Memory B cell (primary cell): ENCODE measurements around the gene COL11A2.

Experiments
- ATAC-seq: fragments of 150-1000 bp; cut with Tn5 transposase; 2 replicates; pipeline ENCODE4 v1.10.0; 2021; ENCODE audit warnings: low read depth, mild to moderate bottlenecking, moderate library complexity
- DNase-seq, 2 donors: peaks; one replicate each; pipeline ENCODE4 v3.0.0; 2022; ENCODE audit warnings: low spot score in 2 of 2
- H3K27ac Mint-ChIP-seq: one replicate; pipeline ENCODE4 v1.8.0; 2022; ENCODE audit warnings: mild to moderate bottlenecking, moderate library complexity, mixed read lengths
- H3K27me3 Mint-ChIP-seq: one replicate; pipeline ENCODE4 v1.8.0; 2022; ENCODE audit warnings: mixed read lengths
- H3K36me3 Mint-ChIP-seq: one replicate; pipeline ENCODE4 v1.8.0; 2022; ENCODE audit warnings: mild to moderate bottlenecking, mixed read lengths
- H3K4me1 Mint-ChIP-seq: one replicate; pipeline ENCODE4 v1.8.0; 2022; ENCODE audit warnings: mixed read lengths
- H3K4me3 Mint-ChIP-seq: one replicate; pipeline ENCODE4 v1.8.0; 2022; ENCODE audit warnings: mild to moderate bottlenecking, moderate library complexity, mixed read lengths
- H3K9me3 Mint-ChIP-seq: one replicate; pipeline ENCODE4 v1.8.0; 2022; ENCODE audit warnings: mixed read lengths

The COL11A2 gene

DNA sequence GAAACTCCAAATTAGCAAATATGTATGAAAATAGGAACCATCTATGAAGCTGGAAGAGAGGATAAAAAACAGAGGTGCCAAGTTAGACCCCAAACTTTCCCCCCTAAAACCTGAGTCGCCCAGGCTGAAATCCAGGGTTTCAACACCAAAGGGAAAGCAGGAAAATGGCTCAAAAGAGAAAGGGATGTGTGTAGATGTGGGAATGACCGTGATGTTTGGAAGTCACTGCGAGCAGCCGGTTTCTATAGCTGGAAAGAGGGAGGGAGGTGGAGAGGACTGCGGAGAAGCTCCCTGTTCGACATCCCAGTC, 20.5 kb upstream of the COL11A2 start:
- ATAC-seq = no peak
- DNase-seq = no peak
- H3K27me3 Mint-ChIP-seq = peaks cover 23% of the 10 kb centered on the region
- no peaks in the 10 kb centered on the region for H3K9me3 Mint-ChIP-seq
- H3K36me3 Mint-ChIP-seq = peaks cover 21% of the 10 kb centered on the region
- peak overlapping the region; percentile 19 for H3K4me3 Mint-ChIP-seq
- peaks cover 25% of the 10 kb centered on the region for H3K4me1 Mint-ChIP-seq
- no peak overlapping the region for H3K27ac Mint-ChIP-seq

DNA sequence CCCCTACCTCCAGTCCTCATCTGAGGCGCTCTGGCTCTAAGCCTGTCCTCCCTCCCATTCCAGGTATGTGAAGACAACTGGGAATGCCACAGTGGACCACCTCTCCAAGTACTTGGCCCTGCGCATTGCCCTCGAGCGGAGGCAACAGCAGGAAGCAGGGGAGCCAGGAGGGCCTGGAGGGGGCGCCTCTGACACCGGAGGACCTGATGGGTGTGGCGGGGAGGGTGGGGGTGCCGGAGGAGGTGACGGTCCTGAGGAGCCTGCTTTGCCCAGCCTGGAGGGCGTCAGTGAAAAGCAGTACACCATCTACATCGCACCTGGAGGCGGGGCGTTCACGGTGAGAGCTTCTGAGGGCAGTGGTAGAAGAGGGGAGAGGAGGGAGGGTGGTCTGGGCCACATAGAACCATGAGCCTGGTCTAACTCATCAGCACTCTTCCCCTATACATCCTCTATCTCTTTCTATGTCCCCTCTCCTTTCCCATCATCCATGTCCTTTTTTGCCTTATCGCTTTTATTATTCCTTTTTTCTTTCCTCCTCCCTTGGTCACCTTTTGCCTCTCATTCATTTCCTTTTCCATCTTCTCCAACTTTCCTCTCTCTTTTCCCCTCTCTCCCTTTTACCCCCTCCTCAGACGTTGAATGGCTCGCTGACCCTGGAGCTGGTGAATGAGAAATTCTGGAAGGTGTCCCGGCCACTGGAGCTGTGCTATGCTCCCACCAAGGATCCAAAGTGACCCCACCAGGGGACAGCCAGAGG, 19.6 kb upstream of the COL11A2 start:
- Mint-ChIP-seq H3K27me3 (peaks cover 21% of the 10 kb centered on the region), H3K9me3 (no peaks in the 10 kb centered on the region), H3K27ac (no peak overlapping the region), H3K36me3 (peaks cover 21% of the 10 kb centered on the region), H3K4me3 (no peak overlapping the region), H3K4me1 (peaks cover 28% of the 10 kb centered on the region)
- ATAC-seq (no peak), DNase-seq (no peak)

DNA sequence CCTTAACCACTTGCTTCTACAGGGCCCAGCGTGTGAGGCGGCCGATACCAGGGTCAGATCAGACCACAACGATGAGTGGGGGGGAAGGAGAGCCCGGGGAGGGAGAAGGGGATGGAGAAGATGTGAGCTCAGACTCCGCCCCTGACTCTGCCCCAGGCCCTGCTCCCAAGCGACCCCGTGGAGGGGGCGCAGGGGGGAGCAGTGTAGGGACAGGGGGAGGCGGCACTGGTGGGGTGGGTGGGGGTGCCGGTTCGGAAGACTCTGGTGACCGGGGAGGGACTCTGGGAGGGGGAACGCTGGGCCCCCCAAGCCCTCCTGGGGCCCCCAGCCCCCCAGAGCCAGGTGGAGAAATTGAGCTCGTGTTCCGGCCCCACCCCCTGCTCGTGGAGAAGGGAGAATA, 18.9 kb upstream of the COL11A2 start:
- Mint-ChIP-seq H3K4me3 (no peak overlapping the region), H3K4me1 (peaks cover 32% of the 10 kb centered on the region), H3K9me3 (no peaks in the 10 kb centered on the region), H3K36me3 (peaks cover 21% of the 10 kb centered on the region), H3K27ac (no peak overlapping the region), H3K27me3 (peaks cover 21% of the 10 kb centered on the region)
- DNase-seq (no peak), ATAC-seq (no peak)

DNA sequence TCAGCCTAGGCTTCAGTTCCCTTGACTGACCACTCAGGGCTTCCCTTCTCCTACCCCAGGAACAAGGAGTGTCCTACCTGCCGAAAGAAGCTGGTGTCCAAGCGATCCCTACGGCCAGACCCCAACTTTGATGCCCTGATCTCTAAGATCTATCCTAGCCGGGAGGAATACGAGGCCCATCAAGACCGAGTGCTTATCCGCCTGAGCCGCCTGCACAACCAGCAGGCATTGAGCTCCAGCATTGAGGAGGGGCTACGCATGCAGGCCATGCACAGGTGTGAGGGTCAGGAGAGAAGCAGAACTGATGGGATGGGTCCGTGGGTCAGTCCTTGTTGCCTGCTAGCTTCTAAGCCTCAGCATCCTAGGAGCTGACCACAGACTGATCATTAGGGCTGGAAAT, 17.6 kb upstream of the COL11A2 start:
- ATAC-seq (no peak), DNase-seq (no peak)
- Mint-ChIP-seq H3K27ac (no peak overlapping the region), H3K4me1 (peaks cover 38% of the 10 kb centered on the region), H3K36me3 (peaks cover 21% of the 10 kb centered on the region), H3K27me3 (peaks cover 17% of the 10 kb centered on the region), H3K9me3 (no peaks in the 10 kb centered on the region), H3K4me3 (no peak overlapping the region)

DNA sequence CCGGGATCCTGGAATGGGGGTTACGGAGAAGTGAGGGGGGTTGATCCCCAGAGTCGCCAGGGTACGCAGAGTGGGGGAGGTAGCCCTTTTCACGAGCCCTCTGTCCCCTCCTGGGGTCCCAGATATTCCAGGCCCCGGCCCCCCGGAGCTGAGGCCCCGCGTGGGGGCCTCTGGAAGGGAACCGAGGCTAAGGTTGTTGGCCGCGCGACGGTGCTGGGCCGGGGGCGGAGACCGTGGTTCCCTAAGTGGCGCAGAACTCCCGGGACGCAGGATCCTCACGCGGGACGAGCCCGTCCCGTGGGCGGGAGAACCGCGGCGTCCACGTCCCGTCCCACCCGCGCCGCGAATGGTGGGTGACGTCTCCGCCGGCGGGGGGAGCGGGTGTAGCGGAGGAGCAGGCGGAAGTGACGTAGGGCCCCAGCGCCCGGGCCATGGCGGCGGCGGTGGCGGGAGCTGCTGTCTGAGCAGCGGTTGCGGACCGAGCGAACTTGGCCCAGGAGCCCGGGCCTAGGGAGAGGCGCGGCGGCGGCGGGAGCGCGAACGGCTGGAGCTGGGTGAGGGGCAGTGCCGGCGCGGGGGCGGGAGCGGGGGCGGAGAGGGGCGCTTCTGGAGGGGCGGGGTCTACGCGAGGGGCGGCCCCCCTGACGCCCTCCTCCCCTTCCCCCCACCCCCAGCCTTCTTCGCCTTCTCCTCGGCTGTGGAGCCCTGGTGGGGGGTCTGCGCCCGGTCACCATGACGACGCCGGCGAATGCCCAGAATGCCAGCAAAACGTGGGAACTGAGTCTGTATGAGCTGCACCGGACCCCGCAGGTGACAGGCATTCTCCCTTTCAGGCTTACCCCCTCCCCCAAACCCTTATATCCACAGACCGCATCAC, 16.1 kb upstream of the COL11A2 start, which contains the start of gene RING1:
TSS of gene RING1 (plus strand) at position 410 of the 877 bp plus-strand sequence. CDS start at position 733, 323 bp downstream.
- Mint-ChIP-seq H3K36me3 (peaks cover 19% of the 10 kb centered on the region), H3K27me3 (peaks cover 9% of the 10 kb centered on the region), H3K4me1 (peaks cover 35% of the 10 kb centered on the region), H3K27ac (peak within 1 kb of the TSS; percentile 89), H3K9me3 (no peaks in the 10 kb centered on the region), H3K4me3 (peak within 1 kb of the TSS; percentile 88)
- peak; percentile 82 to 92 for DNase-seq
- peak; percentile 74 for ATAC-seq

DNA sequence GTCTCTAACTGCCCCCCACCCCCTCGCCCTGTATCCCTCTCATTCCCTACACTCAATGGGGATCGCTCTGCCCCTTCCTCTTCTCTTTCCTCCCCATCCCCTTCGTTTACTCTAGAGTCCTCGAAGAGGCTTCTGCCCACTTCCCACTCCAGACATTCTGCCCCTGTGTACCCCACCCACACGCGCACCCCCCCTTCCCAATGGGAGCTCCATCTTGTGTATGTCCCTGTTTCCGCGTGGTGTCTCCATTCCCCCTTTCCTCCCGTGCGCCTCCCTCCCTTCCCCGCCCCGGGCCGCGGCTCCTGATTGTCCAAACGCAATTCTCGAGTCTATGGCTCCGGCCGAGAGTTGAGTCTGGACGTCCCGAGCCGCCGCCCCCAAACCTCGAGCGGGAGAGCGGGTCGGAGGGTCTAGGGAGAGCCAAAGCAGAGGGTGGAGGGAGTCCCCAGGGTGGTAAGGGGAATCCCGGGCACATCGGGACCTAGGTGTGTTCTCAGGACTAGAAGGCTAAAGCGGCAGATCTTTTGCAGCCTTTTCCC, 15.4 kb upstream of the COL11A2 start:
- Mint-ChIP-seq H3K9me3 (no peaks in the 10 kb centered on the region), H3K4me1 (peaks cover 29% of the 10 kb centered on the region), H3K4me3 (peak overlapping the region; percentile 88), H3K36me3 (peaks cover 26% of the 10 kb centered on the region), H3K27me3 (peaks cover 4% of the 10 kb centered on the region), H3K27ac (peak overlapping the region; percentile 89)
- ATAC-seq (no peak), DNase-seq (no peak)

DNA sequence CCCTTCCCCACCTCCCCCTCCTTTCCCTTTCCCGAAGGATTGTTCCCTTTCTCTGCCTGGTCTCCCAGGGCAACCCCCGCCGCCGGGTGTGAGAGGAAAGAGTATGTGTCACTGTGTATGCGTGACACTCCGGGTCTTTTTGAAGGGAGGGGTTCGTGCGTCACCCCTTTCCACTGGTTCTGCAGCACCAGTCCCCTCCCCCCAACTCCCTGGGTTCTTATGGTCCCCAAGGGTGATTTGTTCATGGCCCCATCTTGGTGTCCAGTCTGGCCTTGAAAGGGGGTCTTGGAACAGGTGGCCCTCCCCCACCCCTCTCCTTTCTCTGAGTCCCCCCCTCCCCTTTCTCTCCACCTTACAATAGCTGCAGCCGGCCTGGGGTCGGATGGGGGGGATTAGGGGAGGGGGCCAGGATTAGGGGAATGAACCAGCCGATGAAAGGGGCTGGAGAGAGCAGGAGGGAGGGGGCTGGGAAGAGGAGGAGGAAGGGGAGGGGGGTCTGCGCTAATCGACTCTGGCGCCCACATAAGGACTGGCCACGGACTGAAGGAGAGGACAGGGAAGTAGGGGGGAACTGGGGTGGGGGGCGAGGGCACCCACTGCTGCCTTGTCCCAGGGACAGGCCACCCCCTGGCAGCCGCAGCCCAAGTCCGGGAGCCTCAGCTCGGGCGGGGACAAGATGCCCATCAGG, 14.7 kb upstream of the COL11A2 start:
- peaks cover 1% of the 10 kb centered on the region for H3K27me3 Mint-ChIP-seq
- ATAC-seq (no peak), DNase-seq (no peak)
- peak overlapping the region; percentile 89 for H3K27ac Mint-ChIP-seq
- peaks cover 28% of the 10 kb centered on the region for H3K36me3 Mint-ChIP-seq
- peak overlapping the region; percentile 88 for H3K4me3 Mint-ChIP-seq
- no peaks in the 10 kb centered on the region for H3K9me3 Mint-ChIP-seq
- peaks cover 34% of the 10 kb centered on the region for H3K4me1 Mint-ChIP-seq

DNA sequence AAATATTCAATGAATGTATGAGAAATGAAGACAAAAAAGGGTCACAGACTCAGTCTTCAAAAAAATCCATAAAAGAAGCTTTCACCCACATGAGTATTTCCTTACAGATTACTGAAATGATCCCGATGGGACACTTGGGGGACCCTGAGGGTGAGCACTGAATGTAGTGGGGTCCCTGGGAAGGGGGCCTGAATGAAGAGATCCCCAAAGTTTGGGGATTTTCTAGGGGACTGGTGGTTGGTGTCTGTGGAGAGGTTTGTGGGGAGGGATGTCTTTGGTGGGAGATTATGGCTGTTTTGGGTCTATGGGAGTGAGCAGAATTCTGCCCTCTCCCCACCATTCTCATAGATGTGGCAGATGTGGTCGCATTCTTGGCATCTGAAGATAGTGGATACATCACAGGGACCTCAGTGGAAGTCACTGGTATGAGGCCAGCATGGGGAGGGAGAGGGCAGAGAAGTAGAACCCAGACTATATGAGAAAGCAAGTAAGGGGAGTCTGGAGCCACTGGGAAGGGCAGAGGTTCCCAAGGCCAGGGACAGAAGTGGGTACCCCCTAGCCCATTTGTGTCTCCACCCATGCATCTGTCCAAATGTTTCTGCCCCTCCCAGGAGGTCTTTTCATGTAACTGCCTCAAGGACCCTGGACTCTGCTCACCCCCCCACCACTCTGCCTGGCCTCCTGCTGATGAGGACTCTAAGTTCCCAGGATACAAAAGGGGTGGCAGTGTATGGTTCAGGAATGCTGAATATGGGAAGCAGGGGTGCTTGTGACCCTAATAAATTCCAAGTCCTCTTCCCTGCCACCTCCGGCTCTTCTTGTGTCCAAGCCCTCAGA, 14.0 kb upstream of the COL11A2 start:
- Mint-ChIP-seq H3K36me3 (peaks cover 25% of the 10 kb centered on the region), H3K4me3 (peak overlapping the region; percentile 49), H3K27me3 (no peaks in the 10 kb centered on the region), H3K4me1 (peaks cover 41% of the 10 kb centered on the region), H3K9me3 (no peaks in the 10 kb centered on the region), H3K27ac (no peak overlapping the region)
- no peak for ATAC-seq
- DNase-seq = no peak

DNA sequence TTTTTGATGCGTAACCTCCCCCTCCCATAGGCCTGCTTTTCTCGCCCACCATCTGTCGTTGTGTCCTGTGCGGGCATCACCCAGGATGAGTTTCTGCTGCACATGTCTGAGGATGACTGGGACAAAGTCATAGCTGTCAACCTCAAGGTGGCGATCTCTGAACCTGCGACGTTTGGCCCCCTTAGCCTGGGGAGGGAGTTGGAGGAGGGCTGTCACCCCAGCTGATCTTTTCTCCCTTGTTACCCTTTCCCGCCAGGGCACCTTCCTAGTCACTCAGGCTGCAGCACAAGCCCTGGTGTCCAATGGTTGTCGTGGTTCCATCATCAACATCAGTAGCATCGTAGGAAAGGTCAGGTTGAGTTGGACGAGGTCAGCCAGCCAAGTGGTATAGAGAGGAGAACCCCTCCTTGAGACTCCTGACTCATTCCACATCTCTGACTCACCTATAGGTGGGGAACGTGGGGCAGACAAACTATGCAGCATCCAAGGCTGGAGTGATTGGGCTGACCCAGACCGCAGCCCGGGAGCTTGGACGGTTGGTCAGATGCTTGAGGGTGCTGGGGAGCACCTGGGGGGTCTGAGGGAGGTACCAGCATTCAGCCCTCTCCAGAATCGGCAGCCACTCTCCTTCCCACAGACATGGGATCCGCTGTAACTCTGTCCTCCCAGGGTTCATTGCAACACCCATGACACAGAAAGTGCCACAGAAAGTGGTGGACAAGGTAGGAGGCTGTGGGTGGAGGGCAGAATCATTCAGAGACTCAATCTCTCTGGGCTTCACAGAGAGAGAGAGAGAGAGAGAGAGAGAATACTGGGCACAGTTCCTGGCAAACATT, 13.1 kb upstream of the COL11A2 start:
- Mint-ChIP-seq H3K27me3 (no peaks in the 10 kb centered on the region), H3K9me3 (no peaks in the 10 kb centered on the region), H3K36me3 (peaks cover 23% of the 10 kb centered on the region), H3K27ac (peak overlapping the region; percentile 0), H3K4me3 (peak overlapping the region; percentile 94), H3K4me1 (peaks cover 47% of the 10 kb centered on the region)
- no peak for ATAC-seq
- DNase-seq = no peak

DNA sequence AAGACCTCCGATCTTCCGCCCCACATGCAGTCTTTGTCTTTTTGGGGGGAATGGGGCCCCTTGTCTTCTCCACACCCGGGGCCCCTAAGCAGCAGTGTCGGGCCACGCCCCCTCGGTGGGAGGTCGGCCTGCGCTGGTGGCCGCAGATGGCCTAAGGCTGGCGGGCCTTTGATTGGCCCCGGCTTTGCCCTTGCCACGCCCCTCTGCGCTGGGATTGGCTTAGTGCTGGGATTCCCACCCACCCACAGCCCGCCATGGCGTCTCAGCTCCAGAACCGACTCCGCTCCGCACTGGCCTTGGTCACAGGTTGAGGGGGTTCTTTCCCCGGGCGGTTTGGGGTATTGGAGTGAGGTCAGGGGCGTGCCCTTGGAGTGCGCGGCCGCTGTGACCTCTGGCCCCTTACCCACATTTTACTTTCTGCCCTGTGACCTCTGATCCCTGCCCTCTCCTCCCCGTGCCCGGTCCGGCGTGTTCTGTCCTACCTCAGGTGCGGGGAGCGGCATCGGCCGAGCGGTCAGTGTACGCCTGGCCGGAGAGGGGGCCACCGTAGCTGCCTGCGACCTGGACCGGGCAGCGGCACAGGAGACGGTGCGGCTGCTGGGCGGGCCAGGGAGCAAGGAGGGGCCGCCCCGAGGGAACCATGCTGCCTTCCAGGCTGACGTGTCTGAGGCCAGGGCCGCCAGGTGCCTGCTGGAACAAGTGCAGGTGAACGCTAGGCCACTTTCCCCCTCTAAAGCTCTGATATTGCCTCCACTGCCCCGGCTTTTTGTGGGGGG, 12.3 kb upstream of the COL11A2 start, which contains the start of gene HSD17B8:
TSS of gene HSD17B8 (plus strand) at position 241 of the 776 bp plus-strand sequence. CDS start at position 255, 14 bp downstream.
- DNase-seq = peak; percentile 74 to 77
- Mint-ChIP-seq H3K27me3 (no peaks in the 10 kb centered on the region), H3K4me1 (peaks cover 48% of the 10 kb centered on the region), H3K36me3 (peaks cover 18% of the 10 kb centered on the region), H3K27ac (peak within 1 kb of the TSS; percentile 0), H3K4me3 (peak within 1 kb of the TSS; percentile 94), H3K9me3 (no peaks in the 10 kb centered on the region)
- peak; percentile 59 for ATAC-seq

DNA sequence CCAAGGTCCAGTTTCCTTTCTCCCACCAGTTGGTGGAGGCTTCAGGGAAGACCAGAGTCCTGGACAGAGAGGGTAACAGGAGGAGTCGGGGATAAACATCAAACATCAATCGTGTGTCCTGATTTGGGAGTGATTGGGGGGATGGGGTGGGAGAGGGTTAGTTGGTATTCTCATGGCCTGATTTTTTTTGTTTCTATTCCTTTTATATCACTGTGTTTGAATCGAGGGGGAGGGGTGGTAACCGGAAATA, 11.8 kb upstream of the COL11A2 start:
- Mint-ChIP-seq H3K4me1 (peaks cover 50% of the 10 kb centered on the region), H3K27me3 (no peaks in the 10 kb centered on the region), H3K9me3 (no peaks in the 10 kb centered on the region), H3K36me3 (peaks cover 16% of the 10 kb centered on the region), H3K4me3 (peak overlapping the region; percentile 94), H3K27ac (no peak overlapping the region)
- no peak for ATAC-seq
- no peak for DNase-seq
